Panc1 (cell line): ENCODE measurements around the gene HMGB1.

ENCODE experiments used
- SIN3A ChIP-seq: IDR thresholded peaks from 2 replicates; pipeline ENCODE4 v1.6.1; 2012; ENCODE audit warnings: low read depth, mild to moderate bottlenecking, low read length, moderate library complexity, borderline replicate concordance; ENCODE audit not compliant: insufficient read depth
- TF ChIP-seq, protein P1 (sequence below): fragments of 450-650 bp; IDR thresholded peaks from 2 replicates; pipeline ENCODE4 v1.5.1; 2017; ENCODE audit warnings: mild to moderate bottlenecking

DNA sequence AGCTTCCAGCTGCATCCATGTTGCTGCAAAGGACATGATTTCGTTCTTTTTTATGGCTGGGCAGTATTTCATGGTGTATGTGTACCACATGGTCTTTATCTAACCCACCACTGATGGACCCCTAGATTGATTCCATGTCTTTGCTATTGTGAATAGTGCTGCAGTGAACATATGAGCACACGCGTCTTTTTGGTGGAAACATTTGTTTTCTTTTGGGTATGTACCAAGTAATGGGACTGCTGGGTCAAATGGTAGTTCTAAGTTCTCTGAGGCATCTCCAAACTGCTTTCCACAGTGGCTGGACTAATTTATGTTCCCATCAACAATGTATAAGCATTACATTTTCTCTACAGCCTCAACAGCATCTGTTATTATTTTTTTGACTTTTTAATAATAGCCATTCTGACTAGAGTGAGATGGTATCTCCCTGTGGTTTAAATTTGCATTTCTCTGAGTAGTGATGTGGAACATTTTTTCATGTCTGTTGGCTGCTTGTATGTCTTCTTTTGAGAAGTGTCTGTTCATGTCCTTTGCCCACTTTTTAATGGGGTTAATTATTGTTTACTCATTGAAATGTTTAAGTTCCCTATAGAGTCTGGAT is 50.2 kb downstream of the HMGB1 start:
- TF ChIP-seq SIN3A: no peak
- TF ChIP-seq, protein P1, sequence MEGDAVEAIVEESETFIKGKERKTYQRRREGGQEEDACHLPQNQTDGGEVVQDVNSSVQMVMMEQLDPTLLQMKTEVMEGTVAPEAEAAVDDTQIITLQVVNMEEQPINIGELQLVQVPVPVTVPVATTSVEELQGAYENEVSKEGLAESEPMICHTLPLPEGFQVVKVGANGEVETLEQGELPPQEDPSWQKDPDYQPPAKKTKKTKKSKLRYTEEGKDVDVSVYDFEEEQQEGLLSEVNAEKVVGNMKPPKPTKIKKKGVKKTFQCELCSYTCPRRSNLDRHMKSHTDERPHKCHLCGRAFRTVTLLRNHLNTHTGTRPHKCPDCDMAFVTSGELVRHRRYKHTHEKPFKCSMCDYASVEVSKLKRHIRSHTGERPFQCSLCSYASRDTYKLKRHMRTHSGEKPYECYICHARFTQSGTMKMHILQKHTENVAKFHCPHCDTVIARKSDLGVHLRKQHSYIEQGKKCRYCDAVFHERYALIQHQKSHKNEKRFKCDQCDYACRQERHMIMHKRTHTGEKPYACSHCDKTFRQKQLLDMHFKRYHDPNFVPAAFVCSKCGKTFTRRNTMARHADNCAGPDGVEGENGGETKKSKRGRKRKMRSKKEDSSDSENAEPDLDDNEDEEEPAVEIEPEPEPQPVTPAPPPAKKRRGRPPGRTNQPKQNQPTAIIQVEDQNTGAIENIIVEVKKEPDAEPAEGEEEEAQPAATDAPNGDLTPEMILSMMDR: no peak
